ENCODE data around the gene NCKAP5L.

NCKAP5L gene

DNA sequence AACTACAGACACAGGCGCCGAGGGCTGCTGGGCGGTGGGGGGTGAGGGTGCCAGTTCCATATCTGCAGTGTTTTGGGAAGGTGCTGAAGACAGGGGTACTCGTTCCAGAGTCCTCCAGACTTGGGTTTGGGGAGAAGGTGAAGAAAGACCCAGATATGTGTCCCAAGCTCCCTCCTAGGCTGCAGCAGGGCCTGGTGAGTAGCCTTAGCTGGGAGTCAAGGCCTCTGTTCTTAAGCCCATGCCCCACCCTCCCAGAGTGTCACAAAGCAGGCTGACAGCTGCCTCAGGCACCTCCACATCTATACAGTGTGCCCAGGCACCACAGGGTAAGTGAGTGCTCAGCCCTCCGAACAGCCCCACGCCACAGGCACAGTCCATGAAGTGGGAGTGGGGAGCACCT lies 4.3 kb downstream of the NCKAP5L start:
- Histone ChIP-seq H3K4me3 (ENCODE audit: insufficient read depth, low read length, poor library complexity, severe bottlenecking) (no peak overlapping the region), H4K20me1 (ENCODE audit: low read depth, low read length) (no peaks in the 10 kb centered on the region), H2AFZ (ENCODE audit: low read depth, low read length, severe bottlenecking) (no peak overlapping the region), H3K9me3 (ENCODE audit: insufficient read depth, low read length) (no peaks in the 10 kb centered on the region), H3K36me3 (ENCODE audit: low read length) (no peaks in the 10 kb centered on the region), H3F3A (ENCODE audit: insufficient read depth) (no peaks in the 10 kb centered on the region), H3K4me2 (ENCODE audit: low read depth, low read length, poor library complexity, severe bottlenecking) (no peak overlapping the region), H3K79me2 (ENCODE audit: insufficient read depth, low read length) (no peaks in the 10 kb centered on the region), H3K27ac (ENCODE audit: low read depth, low read length) (no peak overlapping the region), H3K9me2 (replicated peaks; ENCODE audit: insufficient read depth, low read length) (no peaks in the 10 kb centered on the region), H3K9ac (ENCODE audit: low read length) (no peak overlapping the region), H3K27me3 (ENCODE audit: low read length) (no peaks in the 10 kb centered on the region)
- TF ChIP-seq, protein P1, sequence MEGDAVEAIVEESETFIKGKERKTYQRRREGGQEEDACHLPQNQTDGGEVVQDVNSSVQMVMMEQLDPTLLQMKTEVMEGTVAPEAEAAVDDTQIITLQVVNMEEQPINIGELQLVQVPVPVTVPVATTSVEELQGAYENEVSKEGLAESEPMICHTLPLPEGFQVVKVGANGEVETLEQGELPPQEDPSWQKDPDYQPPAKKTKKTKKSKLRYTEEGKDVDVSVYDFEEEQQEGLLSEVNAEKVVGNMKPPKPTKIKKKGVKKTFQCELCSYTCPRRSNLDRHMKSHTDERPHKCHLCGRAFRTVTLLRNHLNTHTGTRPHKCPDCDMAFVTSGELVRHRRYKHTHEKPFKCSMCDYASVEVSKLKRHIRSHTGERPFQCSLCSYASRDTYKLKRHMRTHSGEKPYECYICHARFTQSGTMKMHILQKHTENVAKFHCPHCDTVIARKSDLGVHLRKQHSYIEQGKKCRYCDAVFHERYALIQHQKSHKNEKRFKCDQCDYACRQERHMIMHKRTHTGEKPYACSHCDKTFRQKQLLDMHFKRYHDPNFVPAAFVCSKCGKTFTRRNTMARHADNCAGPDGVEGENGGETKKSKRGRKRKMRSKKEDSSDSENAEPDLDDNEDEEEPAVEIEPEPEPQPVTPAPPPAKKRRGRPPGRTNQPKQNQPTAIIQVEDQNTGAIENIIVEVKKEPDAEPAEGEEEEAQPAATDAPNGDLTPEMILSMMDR (IDR thresholded peaks at IDR 0.05; ENCODE audit: insufficient read depth, low read length, poor library complexity, severe bottlenecking), result no peak
- TF ChIP-seq EZH2phosphoT487 (conservative IDR thresholded peaks at IDR 0.05; ENCODE audit: low read length), result no peak

DNA sequence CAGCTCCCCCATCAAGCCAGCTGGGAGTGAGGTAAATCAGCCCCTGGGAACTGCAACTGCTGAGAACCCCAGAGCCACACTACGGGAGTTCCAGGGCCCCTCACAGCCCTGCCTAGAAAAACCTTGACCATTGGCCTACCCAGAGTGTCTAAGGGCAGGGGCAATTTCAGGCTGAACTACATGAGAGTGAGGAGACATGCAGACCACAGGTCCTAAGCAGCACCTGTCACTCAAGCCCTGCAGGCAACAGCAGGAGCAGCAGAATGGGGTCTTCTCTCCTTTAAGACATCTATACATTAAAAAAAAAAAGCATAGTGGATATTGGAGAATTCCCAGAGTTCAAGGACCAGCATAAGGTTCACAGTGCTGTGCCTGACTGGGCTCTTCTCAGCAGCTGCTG lies 4.9 kb downstream of the NCKAP5L start:
- Histone ChIP-seq H3F3A (ENCODE audit: insufficient read depth) (no peaks in the 10 kb centered on the region), H3K4me3 (ENCODE audit: insufficient read depth, low read length, poor library complexity, severe bottlenecking) (no peak overlapping the region), H4K20me1 (ENCODE audit: low read depth, low read length) (no peaks in the 10 kb centered on the region), H3K79me2 (ENCODE audit: insufficient read depth, low read length) (no peaks in the 10 kb centered on the region), H3K9ac (ENCODE audit: low read length) (no peak overlapping the region), H2AFZ (ENCODE audit: low read depth, low read length, severe bottlenecking) (no peak overlapping the region), H3K9me2 (replicated peaks; ENCODE audit: insufficient read depth, low read length) (no peaks in the 10 kb centered on the region), H3K27ac (ENCODE audit: low read depth, low read length) (no peak overlapping the region), H3K27me3 (ENCODE audit: low read length) (no peaks in the 10 kb centered on the region), H3K9me3 (ENCODE audit: insufficient read depth, low read length) (no peaks in the 10 kb centered on the region), H3K36me3 (ENCODE audit: low read length) (no peaks in the 10 kb centered on the region), H3K4me2 (ENCODE audit: low read depth, low read length, poor library complexity, severe bottlenecking) (no peak overlapping the region)
- TF ChIP-seq, protein P1 (IDR thresholded peaks at IDR 0.05; ENCODE audit: insufficient read depth, low read length, poor library complexity, severe bottlenecking), result no peak
- no peak for TF ChIP-seq EZH2phosphoT487 (conservative IDR thresholded peaks at IDR 0.05; ENCODE audit: low read length)

DNA sequence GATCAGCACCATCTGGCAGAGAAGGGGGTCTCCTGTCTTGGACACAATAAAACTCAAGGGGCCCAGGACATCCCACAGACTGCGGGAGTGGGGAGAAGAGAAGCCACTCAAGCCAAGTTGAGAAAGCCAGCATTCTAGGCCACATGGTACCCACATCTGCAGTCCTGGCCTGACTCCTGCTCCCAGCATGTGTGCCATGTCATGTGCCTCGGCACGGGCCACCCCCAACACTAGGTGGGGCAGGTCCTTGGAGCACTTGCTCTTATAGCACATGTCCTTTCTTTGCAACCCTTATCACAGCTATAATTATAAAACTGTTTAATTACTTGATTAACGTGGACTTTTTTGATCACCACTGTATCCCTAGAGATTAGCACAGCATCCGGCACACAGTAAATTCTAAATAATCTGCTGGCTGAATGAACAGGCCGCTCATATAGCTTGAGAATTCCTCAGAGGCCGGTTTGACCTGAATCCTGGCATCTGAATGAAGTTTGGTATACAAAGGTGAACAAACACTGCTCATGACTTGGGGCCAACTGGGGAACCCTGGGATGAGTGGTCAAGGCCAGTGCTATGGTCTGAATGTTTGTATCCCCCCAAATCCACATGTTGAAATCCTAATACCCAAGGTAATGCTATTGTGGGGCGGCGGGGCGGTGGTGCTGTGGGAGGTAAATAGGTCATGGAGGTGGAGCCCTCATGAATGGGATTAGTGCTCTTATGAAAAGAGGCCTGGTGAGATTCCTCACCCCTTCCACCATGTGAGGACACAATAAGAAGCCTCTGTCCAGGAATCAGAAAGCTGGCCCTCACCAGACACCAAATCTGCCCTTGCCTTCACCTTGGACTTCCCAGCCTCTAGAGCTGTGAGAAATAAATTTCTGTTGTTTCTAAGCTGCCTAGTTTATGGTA lies 6.6 kb downstream of the NCKAP5L start:
- Histone ChIP-seq H3K36me3 (ENCODE audit: low read length) (no peaks in the 10 kb centered on the region), H3F3A (ENCODE audit: insufficient read depth) (no peaks in the 10 kb centered on the region), H3K9me2 (replicated peaks; ENCODE audit: insufficient read depth, low read length) (no peaks in the 10 kb centered on the region), H2AFZ (ENCODE audit: low read depth, low read length, severe bottlenecking) (no peak overlapping the region), H3K9ac (ENCODE audit: low read length) (no peak overlapping the region), H3K79me2 (ENCODE audit: insufficient read depth, low read length) (no peaks in the 10 kb centered on the region), H3K9me3 (ENCODE audit: insufficient read depth, low read length) (no peaks in the 10 kb centered on the region), H4K20me1 (ENCODE audit: low read depth, low read length) (no peaks in the 10 kb centered on the region), H3K27ac (ENCODE audit: low read depth, low read length) (no peak overlapping the region), H3K27me3 (ENCODE audit: low read length) (no peaks in the 10 kb centered on the region), H3K4me3 (ENCODE audit: insufficient read depth, low read length, poor library complexity, severe bottlenecking) (no peak overlapping the region), H3K4me2 (ENCODE audit: low read depth, low read length, poor library complexity, severe bottlenecking) (no peak overlapping the region)
- TF ChIP-seq, protein P1 (IDR thresholded peaks at IDR 0.05; ENCODE audit: insufficient read depth, low read length, poor library complexity, severe bottlenecking), result no peak
- no peak for TF ChIP-seq EZH2phosphoT487 (conservative IDR thresholded peaks at IDR 0.05; ENCODE audit: low read length)

All from SU-DHL-6 (cell line).